HG02852 (cell line): ENCODE data around the gene PSMA5.

Source experiments
- ATAC-seq: cut with Tn5 transposase; IDR thresholded peaks from one replicate; pipeline ENCODE4 v1.9.1; 2021; ENCODE audit warnings: mild to moderate bottlenecking, moderate library complexity; ENCODE audit not compliant: unreplicated experiment

PSMA5 gene

GRCh38 chr1:109370712-109371340 is 55.4 kb downstream of the PSMA5 start:
- ATAC-seq = no peak

GRCh38 chr1:109369167-109369746 is 57.0 kb downstream of the PSMA5 start:
- no peak for ATAC-seq

GRCh38 chr1:109368464-109368863 is 57.8 kb downstream of the PSMA5 start:
- ATAC-seq = no peak

- no peak for ATAC-seq
Observed at GRCh38 chr1:109367626-109368025, 58.6 kb downstream of the PSMA5 start.

- ATAC-seq = no peak
Observed at GRCh38 chr1:109365642-109366204, 60.5 kb downstream of the PSMA5 start.

GRCh38 chr1:109361649-109362048 is 64.6 kb downstream of the PSMA5 start:
- ATAC-seq = no peak

GRCh38 chr1:109361069-109361468 is 65.2 kb downstream of the PSMA5 start:
- ATAC-seq = no peak

GRCh38 chr1:109357616-109358015 is 68.6 kb downstream of the PSMA5 start:
- no peak for ATAC-seq

GRCh38 chr1:109356915-109357314 is 69.3 kb downstream of the PSMA5 start:
- ATAC-seq = no peak

GRCh38 chr1:109356505-109356904 is 69.7 kb downstream of the PSMA5 start:
- no peak for ATAC-seq

- no peak for ATAC-seq
Observed at GRCh38 chr1:109354929-109355328, 71.3 kb downstream of the PSMA5 start.

GRCh38 chr1:109351457-109351856 is 74.8 kb downstream of the PSMA5 start:
- ATAC-seq = no peak

- no peak for ATAC-seq
Observed at GRCh38 chr1:109350655-109351054, 75.6 kb downstream of the PSMA5 start.

GRCh38 chr1:109350182-109350581 is 76.1 kb downstream of the PSMA5 start:
- no peak for ATAC-seq
